GM19468 (cell line): ENCODE measurements around the gene DNM3.

Experiments used
- ATAC-seq: cut with Tn5 transposase; IDR thresholded peaks from one replicate; pipeline ENCODE4 v1.9.1; 2021; ENCODE audit warnings: mild to moderate bottlenecking, moderate library complexity, moderate number of reproducible peaks; ENCODE audit not compliant: unreplicated experiment; ENCODE audit errors: extremely low read depth

Gene DNM3

GRCh38 chr1:172147541-172147940 is 306.2 kb downstream of the DNM3 start:
- ATAC-seq = no peak

DNA sequence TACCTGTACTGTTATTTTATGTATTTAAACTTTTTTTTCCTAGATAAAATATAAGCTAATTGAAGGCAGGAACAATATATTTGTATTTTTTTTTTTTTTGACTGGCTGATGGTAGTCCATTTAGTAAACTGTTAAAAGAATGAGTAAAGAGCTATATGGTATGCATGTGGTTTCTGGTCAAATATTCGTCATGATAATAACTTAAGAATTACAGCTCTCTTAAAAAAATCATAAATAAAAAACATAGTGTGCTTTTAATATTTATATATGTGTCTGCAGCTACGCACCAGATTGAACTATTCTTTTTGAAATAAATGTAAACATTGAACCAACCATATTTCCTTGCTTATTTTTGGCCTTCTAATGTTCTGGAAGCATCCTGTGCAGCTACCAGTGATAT is 306.9 kb downstream of the DNM3 start:
- no peak for ATAC-seq

- ATAC-seq = no peak
Observed at GRCh38 chr1:172148707-172149106, 307.4 kb downstream of the DNM3 start.

DNA sequence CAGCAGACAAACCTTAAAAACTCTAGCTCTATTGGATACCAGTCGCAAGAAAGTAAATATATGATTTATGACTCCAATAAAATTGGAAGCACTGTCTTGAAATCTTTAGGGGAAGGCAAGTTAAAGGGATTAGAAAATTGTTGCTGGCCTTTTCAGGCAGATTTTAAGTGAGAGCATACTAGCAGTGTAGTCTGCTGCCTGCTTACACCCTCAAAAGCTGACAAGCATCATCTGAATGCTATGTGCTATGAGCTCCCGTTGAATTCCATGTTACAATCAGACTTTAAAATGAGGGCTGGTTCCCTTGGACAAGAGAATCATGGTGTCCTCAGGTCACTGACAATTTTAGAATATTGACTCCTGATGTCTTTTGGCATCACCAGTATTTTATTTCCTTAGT is 308.0 kb downstream of the DNM3 start:
- ATAC-seq = no peak

DNA sequence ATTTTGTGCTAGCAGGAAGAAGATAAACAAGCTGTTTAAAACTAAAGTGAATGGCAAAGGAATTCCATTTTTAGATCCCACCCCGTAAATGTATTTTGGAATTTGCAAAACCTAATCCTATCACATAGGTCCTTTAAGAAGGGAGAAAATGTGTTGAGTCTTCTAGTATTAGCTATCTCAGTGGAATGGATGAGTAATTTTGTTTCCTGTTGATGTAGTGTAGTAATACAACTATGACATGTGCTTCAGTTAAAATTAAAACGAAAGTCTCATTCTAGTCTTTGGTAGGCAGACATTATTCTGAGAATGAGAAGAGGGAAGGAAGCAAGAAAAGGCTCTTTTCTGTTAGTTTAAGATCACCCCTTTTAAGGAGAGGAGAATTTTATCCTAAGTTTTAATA is 313.3 kb downstream of the DNM3 start:
- ATAC-seq = peak; percentile 58

DNA sequence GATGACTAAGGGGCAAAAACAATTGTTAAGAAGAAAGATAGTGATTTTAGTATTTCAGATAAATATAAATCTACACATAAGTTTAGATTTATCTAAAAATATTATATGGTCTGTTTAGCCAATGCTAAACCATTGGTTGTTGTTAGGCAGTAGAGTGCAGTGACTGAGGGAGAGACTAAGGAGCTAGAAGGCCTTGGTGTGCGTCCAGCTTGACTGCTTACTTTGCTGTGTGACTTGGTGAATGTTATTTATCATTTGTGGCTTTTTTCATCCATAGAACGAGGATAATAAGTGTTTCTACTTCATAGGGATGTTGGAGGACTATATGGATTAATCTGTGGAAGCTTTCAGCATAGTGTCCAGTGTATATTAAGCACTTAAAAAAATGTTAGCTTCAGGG is 314.5 kb downstream of the DNM3 start:
- no peak for ATAC-seq

DNA sequence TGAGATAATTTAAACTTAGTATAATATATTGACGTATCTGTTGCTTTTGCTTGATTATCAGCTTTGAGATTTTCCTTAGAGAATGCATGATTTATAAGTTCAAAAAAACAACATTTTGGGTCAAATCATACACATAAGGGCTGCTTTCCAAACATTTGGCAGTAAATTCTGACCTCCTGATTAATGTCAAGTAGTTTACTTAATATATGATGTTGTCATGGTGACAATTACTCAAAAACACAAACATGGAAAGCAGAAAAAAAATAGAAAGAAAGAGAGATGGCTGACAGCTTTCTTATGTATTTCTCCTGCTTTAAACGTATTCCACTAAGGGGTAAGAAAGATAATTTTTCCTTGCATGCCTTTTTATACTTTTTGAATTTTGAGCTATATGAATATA is 320.9 kb downstream of the DNM3 start:
- no peak for ATAC-seq

DNA sequence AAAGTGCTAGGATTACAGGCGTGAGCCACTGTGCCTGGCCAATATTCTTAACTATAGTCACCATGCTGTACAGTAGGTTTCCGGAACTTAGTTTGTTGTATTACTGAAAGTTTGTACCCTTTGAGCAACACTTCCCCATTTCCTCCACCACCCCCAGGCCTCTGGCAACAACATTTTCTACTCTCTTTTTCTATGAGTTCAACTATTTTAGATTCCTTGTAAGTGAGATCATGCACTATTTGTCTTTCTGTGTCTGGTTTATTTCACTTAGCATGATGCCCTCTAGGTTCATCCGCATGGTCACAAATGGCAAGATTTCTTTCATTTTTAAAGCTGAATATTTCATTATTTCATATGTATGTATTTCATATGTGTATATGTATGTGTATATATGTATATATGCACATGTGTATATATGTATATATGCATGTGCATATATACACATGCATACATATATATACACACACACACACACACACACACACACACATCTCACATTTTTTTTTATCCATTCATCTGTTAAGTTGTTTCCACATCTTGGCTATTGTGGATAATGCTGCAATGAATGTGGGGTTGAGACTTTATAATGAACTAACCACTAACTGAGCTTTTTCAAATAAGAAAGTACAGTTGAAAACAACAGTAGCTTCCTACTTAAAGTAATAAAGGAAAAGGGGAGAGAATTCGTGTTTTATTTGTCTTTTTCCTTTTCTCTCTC is 322.4 kb downstream of the DNM3 start:
- ATAC-seq = no peak

DNA sequence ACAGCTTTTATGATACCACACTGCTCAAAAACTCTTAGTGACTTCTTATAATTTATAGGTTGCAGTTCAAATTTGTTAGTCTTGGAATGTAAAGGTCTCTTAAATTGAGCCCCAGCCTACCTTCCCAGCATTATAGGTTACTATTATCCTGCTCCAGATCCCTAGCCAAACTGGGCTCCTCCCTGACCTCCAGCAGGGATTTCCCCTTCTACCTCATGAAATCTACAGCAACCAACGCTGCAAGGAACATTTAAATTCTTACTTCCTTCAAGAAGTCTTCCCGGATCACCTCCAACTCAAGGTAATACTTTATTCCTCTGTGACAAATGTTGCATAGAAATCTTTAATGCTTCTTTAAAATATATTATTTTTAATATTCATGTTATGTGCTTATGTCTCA is 324.1 kb downstream of the DNM3 start:
- ATAC-seq = no peak

DNA sequence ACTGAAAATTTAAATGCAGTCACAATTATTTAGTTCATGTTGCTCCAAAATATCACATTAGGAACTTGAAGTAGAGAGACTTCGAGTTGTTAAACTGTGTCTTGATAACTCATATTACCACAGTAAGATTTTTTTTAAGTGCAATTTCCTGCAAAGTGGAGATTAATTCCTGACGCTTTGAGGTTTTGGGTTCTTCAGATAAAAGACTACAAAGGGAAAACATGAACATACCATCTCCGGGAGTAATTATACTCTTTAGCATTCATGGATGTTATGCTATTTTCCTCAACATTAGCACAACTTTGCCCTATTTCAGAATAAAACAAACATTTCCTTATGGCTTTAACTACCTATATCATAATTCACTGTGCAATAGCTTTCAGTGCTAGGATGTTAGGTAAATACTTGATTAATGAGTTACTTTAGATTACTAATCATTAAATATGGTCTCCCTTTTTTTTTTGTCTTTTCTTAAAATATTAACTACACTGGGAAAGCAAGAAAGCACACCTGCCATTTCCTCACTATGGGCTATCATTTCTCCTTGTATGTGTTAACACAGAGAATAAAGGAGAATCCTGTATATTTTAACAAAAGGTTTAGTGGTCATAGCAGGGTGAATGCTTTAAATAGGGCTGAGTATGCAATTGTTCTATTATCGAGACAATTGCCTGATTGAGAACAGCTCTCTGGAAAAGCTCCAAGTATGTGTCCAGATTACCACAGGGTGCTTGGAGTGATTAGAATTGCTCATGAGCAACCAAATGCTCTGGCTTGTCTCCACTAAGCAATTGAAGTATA is 326.7 kb downstream of the DNM3 start:
- no peak for ATAC-seq

- no peak for ATAC-seq
Observed at GRCh38 chr1:172168597-172168872, 327.2 kb downstream of the DNM3 start.

DNA sequence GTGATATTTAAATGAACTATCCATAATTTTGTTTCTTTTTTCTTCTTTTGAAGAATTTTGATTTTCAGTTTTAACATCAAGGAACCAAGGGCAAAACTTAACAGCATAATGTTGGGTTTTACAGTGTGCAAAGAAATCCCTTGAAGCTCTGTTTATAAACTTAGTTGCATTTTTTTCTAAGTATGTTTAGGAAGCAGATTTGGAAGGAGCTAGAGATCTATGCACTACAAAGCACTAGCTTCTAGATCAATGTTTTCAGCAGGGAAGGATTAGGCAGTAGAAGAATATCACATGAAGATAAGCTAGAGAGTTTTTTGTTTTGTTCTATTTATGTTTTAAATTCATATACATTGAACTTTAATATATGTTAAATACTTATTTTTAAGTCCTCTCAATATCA is 328.5 kb downstream of the DNM3 start:
- no peak for ATAC-seq

DNA sequence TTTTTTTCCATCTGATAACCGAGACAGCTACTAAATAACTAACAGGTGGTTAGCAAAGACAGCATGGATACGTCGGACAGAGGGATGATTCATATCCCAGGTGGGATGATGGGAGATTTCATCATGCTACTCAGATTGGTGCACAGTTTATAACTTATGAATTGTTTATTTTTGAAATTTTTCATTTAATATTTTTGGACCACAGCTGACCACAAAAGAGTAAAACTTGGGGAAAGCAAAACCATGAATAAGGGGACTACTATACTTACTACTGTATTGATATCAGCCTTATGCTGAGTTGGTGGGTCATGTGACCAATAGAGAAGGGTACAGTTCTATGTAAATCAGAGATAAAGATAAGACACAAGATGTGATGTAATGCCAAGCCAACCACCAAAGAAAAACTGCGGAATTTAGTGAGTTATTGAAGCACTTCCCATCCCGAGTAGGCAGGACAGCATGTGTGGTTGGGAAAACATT is 331.1 kb downstream of the DNM3 start:
- ATAC-seq = no peak

DNA sequence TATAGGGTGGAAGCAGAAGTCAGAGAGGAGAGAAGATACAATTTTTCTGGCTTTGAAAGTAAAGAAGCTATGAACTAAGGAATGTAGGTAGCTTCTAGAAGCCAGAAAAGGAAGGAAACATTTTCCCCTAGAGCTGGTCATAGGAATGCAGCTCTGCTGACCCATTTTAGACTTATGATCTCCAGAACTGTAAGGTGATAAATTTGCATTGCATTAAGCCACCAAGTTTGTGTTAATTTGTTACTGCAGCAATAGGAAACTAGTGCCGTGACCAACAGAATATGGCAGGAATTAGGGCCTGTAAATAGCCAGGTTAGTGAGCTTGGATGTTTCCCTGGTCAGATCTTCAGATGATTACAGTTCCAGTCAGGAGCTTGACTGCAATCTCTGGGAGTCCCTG is 334.9 kb downstream of the DNM3 start:
- ATAC-seq = no peak

DNA sequence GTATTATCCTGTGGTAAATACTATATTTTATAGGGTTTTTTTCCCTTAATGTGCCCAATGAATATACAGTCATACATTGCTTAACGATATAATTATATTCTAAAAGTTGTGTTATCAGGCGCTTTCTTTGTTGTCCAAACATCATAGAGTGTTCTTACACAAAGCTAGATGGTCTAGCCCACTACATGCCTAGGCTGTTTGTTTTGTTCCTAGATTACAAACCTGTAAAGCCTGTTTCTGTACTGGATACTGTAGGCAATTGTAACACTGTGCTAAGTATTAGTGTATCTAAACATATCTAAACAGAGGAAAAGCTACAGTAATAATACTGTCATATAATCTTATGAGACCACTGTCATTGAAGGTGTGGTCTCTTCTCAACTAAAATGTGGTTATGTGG is 336.6 kb downstream of the DNM3 start:
- no peak for ATAC-seq

DNA sequence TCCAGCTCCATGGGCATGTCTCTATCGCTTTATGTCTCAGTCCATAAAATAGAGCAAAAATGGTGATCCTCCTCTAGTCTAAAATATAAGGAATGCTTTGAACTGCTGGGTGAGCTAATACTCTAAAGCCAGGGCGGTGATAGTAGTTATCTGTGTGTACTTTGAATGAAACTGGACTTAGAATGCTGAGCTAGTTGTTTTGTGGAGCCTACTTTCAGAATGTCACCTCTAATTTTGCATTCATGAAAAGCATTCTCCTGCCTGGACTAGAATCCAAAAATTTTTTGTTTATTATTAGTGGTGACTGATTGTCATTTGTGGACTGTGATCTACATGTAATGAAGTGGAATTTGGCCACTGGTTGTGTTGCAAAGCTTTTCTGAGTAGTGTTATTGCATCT is 337.6 kb downstream of the DNM3 start:
- ATAC-seq = no peak

DNA sequence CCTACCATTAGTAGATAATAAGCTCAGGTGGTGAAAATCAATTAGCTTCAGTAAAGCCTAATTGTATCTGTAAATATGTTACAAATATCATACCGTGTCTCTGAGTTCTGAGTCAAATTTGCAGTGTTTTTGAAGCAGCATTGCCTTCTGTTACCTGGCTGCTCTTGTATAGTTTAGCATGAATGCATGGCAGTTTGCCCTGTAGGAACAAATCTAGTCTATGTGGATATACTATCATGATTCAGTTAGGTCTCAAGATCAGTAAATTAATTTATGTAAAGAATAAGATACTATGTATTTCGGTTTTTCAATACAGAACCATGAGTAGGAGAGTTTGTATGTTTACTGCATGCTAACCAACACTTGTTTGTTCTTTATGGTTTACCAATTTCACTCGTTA is 338.6 kb downstream of the DNM3 start:
- no peak for ATAC-seq

DNA sequence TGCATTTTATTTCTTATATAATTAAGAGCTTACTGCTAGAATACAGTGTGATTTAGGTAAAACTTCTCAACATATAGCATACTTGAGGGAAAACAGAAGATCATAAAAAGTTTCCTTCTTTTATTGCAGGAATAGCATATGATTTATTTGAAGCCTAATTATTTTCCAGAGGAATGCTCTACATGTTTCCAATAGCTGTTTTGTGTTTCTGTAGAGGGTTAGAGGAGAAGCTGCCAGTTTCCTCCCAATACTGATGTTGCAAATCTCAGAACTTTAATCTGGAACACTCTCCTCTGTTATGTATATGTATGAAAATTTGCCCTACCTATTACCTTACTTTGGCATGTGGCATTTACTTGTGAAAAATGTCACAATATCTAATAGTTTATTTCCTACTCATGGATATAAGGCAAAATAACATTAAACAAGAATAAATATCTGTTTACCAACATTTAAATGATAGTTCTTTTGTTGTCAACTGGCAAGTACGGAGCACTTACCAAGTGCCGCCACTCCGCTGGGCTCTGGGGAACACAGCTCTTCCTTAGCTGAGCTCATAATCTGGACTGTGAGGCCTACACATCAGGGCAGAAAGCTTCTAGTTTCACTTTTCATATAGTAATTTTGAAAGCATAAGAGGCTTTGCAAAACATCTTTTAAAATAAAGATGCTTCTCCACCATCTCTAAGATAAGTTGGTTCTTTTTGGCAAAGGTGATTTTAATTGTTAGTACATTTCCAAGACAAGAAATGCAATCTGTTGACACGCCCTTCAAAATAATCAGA is 339.4 kb downstream of the DNM3 start:
- peak; percentile 29 for ATAC-seq

DNA sequence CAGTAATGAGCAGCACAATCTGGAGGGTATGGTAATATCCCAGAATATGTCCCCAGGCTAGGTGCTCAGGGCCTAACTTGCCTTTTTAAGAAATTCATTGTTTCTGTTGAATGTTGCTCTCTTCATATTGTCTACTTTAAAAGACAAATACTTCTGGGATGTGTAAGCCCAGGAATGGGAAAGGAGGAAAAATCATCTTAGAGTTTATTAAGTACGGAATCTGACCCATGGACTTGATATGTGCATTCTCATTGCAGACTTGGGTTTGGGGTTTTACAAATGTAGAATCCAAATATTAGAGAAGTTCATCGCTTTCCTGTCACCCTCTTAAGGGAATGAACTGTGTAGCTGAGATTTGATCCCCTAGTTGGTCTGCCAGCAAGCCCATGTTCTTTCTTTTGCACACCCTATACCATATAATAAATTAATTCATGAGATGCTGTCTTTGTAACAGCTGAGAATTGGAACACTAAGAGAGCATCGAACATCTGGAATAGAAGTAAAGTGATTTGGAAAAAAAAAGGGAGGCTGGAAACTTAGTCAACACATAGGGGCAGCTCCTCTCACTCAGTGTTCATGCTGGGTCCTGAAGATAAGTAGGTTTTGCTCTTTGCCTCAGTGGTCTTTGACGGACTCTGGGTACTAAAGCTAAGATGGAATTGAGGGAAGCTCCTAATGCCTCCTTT is 343.4 kb downstream of the DNM3 start:
- ATAC-seq = no peak

- ATAC-seq = peak; percentile 40
Observed at GRCh38 chr1:172185211-172185610, 343.9 kb downstream of the DNM3 start.

- ATAC-seq = no peak
Observed at GRCh38 chr1:172185996-172186395, 344.7 kb downstream of the DNM3 start.
